A673 (cell line): ENCODE data around the gene SPC24. TPM values are rescaled to one million over a fixed set of nuclear protein-coding genes. Genes with fewer than 3 reads are reported as not detected.

Source experiments
- BruUV-seq: library from RNA; stranded (reverse); fragments of 400-500 nt; replicated peaks from 2 replicates; lab custom pipeline; 2021; lab: Mats Ljungman, UMichigan
- CTCF ChIA-PET: fragments of 300-600 bp; sonication (Branson Sonifier 250); formaldehyde crosslinking; loops from one replicate; lab custom pipeline; 2022; ENCODE audit warnings: antibody characterized with exemption; lab: Charles Lee
- POLR2A ChIA-PET: fragments of 300-600 bp; sonication (Branson Sonifier 250); formaldehyde crosslinking; loops from one replicate; lab custom pipeline; 2022; ENCODE audit warnings: antibody characterized with exemption; ENCODE audit not compliant: low non-redundant PET; lab: Charles Lee
- DNase-seq: peaks from one replicate; pipeline ENCODE4 v3.0.0-alpha.2; 2015; ENCODE audit warnings: low spot score
- H3K27ac ChIP-seq: fragments of 200-600 bp; sonication (generic); 2 replicates; pipeline ENCODE4 v1.5.1; 2016; ENCODE audit warnings: mixed run types, low read depth, mild to moderate bottlenecking, mixed read lengths, antibody characterized with exemption, low read length; ENCODE audit not compliant: poor library complexity, severe bottlenecking
- H3K27me3 ChIP-seq: fragments of 200-600 bp; sonication (generic); replicated peaks from 2 replicates; pipeline ENCODE4 v1.6.1; 2017; ENCODE audit warnings: mixed run types, low read depth, mild to moderate bottlenecking, mixed read lengths, antibody characterized with exemption, low read length; ENCODE audit not compliant: insufficient read depth, poor library complexity
- H3K36me3 ChIP-seq: fragments of 200-600 bp; sonication (generic); 2 replicates; pipeline ENCODE4 v1.6.1; 2016; ENCODE audit warnings: mixed run types, mild to moderate bottlenecking, mixed read lengths, antibody characterized with exemption, low read length; ENCODE audit not compliant: insufficient read depth, poor library complexity, severe bottlenecking
- H3K4me1 ChIP-seq: fragments of 200-600 bp; sonication (generic); 2 replicates; pipeline ENCODE4 v1.6.1; 2017; ENCODE audit warnings: mixed run types, mild to moderate bottlenecking, mixed read lengths, antibody characterized with exemption, low read length; ENCODE audit not compliant: insufficient read depth, poor library complexity, severe bottlenecking
- H3K4me3 ChIP-seq: fragments of 200-600 bp; sonication (generic); 2 replicates; pipeline ENCODE4 v1.5.1; 2016; ENCODE audit warnings: low read depth, mixed run types, mild to moderate bottlenecking, mixed read lengths, low read length; ENCODE audit not compliant: poor library complexity, severe bottlenecking
- H3K9me3 ChIP-seq: fragments of 200-600 bp; sonication (generic); 2 replicates; pipeline ENCODE4 v1.6.1; 2016; ENCODE audit warnings: mixed run types, low read depth, mild to moderate bottlenecking, mixed read lengths, antibody characterized with exemption, low read length; ENCODE audit not compliant: poor library complexity, severe bottlenecking
- CTCF ChIP-seq: fragments of 300-800, 200-600 bp; sonication (generic); conservative IDR thresholded peaks from 2 replicates; pipeline ENCODE4 v1.5.1; 2017; ENCODE audit warnings: low read depth, mild to moderate bottlenecking, antibody characterized with exemption, low read length, moderate library complexity, mixed read lengths
- EZH2 ChIP-seq: fragments of 200-600 bp; sonication (generic); IDR thresholded peaks from 2 replicates; pipeline ENCODE4 v1.6.1; 2017; ENCODE audit warnings: borderline replicate concordance, low read depth, mild to moderate bottlenecking, mixed read lengths, antibody characterized with exemption, low read length; ENCODE audit not compliant: poor library complexity, severe bottlenecking
- intact Hi-C: fragments of 100-400 bp; cut with micrococcal nuclease; formaldehyde crosslinking; loops from one replicate; pipeline ENCODE4 v1.10.0; 2022; ENCODE audit not compliant: unreplicated experiment
- total RNA-seq: library from RNA; stranded (reverse); gene quantifications from 2 replicates; pipeline ENCODE4 v1.2.3, GENCODE V29; 2021

The SPC24 gene
- total RNA-seq, 1 experiment from 2014 or later: 97.6 TPM

GRCh38 chr19:11115042-11115441 lies 40.5 kb downstream of the SPC24 start:
- DNase-seq: no peak
- BruUV-seq: no TSS peak
- Histone ChIP-seq H3K36me3 (peaks cover 98% of the 10 kb centered on the region), H3K27me3 (no peaks in the 10 kb centered on the region), H3K9me3 (no peaks in the 10 kb centered on the region), H3K4me3 (no peak overlapping the region), H3K27ac (no peak overlapping the region), H3K4me1 (no peaks in the 10 kb centered on the region)
- CTCF ChIA-PET: no interaction called here
- POLR2A ChIA-PET: no interaction called here
- TF ChIP-seq EZH2 (no peak), CTCF (no peak)
- intact Hi-C loops: no loop called here

- Histone ChIP-seq H3K27ac (no peak overlapping the region), H3K4me1 (no peaks in the 10 kb centered on the region), H3K9me3 (no peaks in the 10 kb centered on the region), H3K27me3 (no peaks in the 10 kb centered on the region), H3K4me3 (no peak overlapping the region), H3K36me3 (peaks cover 99% of the 10 kb centered on the region)
- TF ChIP-seq CTCF (no peak), EZH2 (no peak)
- BruUV-seq: no TSS peak
- CTCF ChIA-PET: no interaction called here
- POLR2A ChIA-PET: no interaction called here
- no peak for DNase-seq
- intact Hi-C loops: no loop called here
Observed at GRCh38 chr19:11113140-11113708, 42.4 kb downstream of the SPC24 start.

GRCh38 chr19:11111771-11112144 lies 43.8 kb downstream of the SPC24 start:
- Histone ChIP-seq H3K27me3 (no peaks in the 10 kb centered on the region), H3K4me3 (no peak overlapping the region), H3K36me3 (peaks cover 97% of the 10 kb centered on the region), H3K4me1 (no peaks in the 10 kb centered on the region), H3K27ac (no peak overlapping the region), H3K9me3 (no peaks in the 10 kb centered on the region)
- no TSS peak for BruUV-seq
- CTCF ChIA-PET: no interaction called here
- TF ChIP-seq CTCF (no peak), EZH2 (no peak)
- no peak for DNase-seq
- intact Hi-C loops: no loop called here
- POLR2A ChIA-PET: no interaction called here
